ENCODE results near the gene SRSF3. TPM values are rescaled to one million over a fixed set of nuclear protein-coding genes. Genes with fewer than 3 reads are reported as not detected.
"Not testable (repeated sequence)": the region's sequence is repeated elsewhere in the genome, so short reads cannot be mapped to it uniquely, and the experiment has no call there.

The SRSF3 gene
- total RNA-seq, 2 donors from 2014 or later, result 86.4 to 113 TPM

- H3K4me1 ChIP-seq, result no peaks in the 10 kb centered on the region
- WGBS, 2 donors, result 77 to 90% methylated on average over 12 to 13 of the region's 13 CpGs
- no peak for ATAC-seq
- H3K4me3 ChIP-seq, result no peak overlapping the region
- H3K27ac ChIP-seq, result no peak overlapping the region
- DNase-seq, result no peak
- intact Hi-C loops (cut with DNase I), result no loop called here
- no peaks in the 10 kb centered on the region for H3K27me3 ChIP-seq
- no peaks in the 10 kb centered on the region for H3K9me3 ChIP-seq
- no peaks in the 10 kb centered on the region for H3K36me3 ChIP-seq (replicated peaks in 1 of 2; ENCODE audit: insufficient read depth in 1 of 2, low read depth in 2 of 2)
- TF ChIP-seq POLR2A (IDR thresholded peaks at IDR 0.05) (no peak), CTCF (IDR thresholded peaks at IDR 0.05) (no peak)
Measured at GRCh38 chr6:36649701-36650484, 55.7 kb downstream of the SRSF3 start.

- WGBS, 2 donors, result 39 to 73% methylated on average over 2 of the region's 2 CpGs
- Histone ChIP-seq H3K9me3 (no peaks in the 10 kb centered on the region), H3K27me3 (no peaks in the 10 kb centered on the region), H3K4me3 (no peak overlapping the region), H3K4me1 (no peaks in the 10 kb centered on the region), H3K27ac (no peak overlapping the region), H3K36me3 (replicated peaks in 1 of 2; ENCODE audit: insufficient read depth in 1 of 2, low read depth in 2 of 2) (no peaks in the 10 kb centered on the region)
- ATAC-seq (no peak), DNase-seq (peak in 1 of 4 donors; percentile 24)
- no peak for TF ChIP-seq CTCF (IDR thresholded peaks at IDR 0.05)
- TF ChIP-seq POLR2A (IDR thresholded peaks at IDR 0.05), result no peak
- intact Hi-C loops (cut with DNase I), result no loop called here
Measured at GRCh38 chr6:36650848-36651478, 56.8 kb downstream of the SRSF3 start.

GRCh38 chr6:36651659-36652379 is 57.7 kb downstream of the SRSF3 start:
- Histone ChIP-seq H3K27ac (no peak overlapping the region), H3K9me3 (no peaks in the 10 kb centered on the region), H3K27me3 (no peaks in the 10 kb centered on the region), H3K36me3 (replicated peaks in 1 of 2; ENCODE audit: insufficient read depth in 1 of 2, low read depth in 2 of 2) (no peaks in the 10 kb centered on the region), H3K4me1 (no peaks in the 10 kb centered on the region), H3K4me3 (no peak overlapping the region)
- 95 to 96% methylated on average over 11 of the region's 11 CpGs for WGBS, 2 donors
- DNase-seq (no peak), ATAC-seq (no peak)
- no peak for TF ChIP-seq POLR2A (IDR thresholded peaks at IDR 0.05)
- no peak for TF ChIP-seq CTCF (IDR thresholded peaks at IDR 0.05)
- intact Hi-C loops (cut with DNase I), result no loop called here

- WGBS, 2 donors, result 85 to 91% methylated on average over 5 of the region's 5 CpGs
- H3K27me3 ChIP-seq; H3K4me3 ChIP-seq; H3K36me3 ChIP-seq (replicated peaks in 1 of 2; ENCODE audit: insufficient read depth in 1 of 2, low read depth in 2 of 2); H3K9me3 ChIP-seq; H3K27ac ChIP-seq; intact Hi-C loops (cut with DNase I); H3K4me1 ChIP-seq; ATAC-seq; DNase-seq: not testable (repeated sequence)
Measured at GRCh38 chr6:36654469-36654868, 60.3 kb downstream of the SRSF3 start.

Small RNA genes within 50 kb of the gene (microRNA-seq; reads per million reads assigned to microRNA genes)
- gene MIR3925 (ENCODE audit: borderline number of aligned reads in 2 of 2, borderline replicate concordance in 2 of 2), result 0 to 0.90 reads per million in 2 donors

Small RNA genes within 50 kb of the gene (small RNA-seq; reads per million reads assigned to genes)
- gene MIR3925 (not detected), gene RNU1-88P (4.1 reads per million, percentile 84 among the genes with 10 or more reads in this experiment)

Other genes starting within 250 kb of the SRSF3 start
- gene ETV7, start 206.7 kb upstream of the SRSF3 start, total RNA-seq, result under 1 TPM; 0.66 to 0.78 TPM
- not detected for gene PXT1, start 151.5 kb upstream of the SRSF3 start, total RNA-seq
- gene KCTD20, start 151.4 kb upstream of the SRSF3 start, total RNA-seq, result 10 to 100 TPM; 15.5 to 16.6 TPM
- 10 to 100 TPM; 11.9 to 16.2 TPM for gene STK38, start 46.9 kb upstream of the SRSF3 start, total RNA-seq
- gene CDKN1A, start 84.4 kb downstream of the SRSF3 start, total RNA-seq, result 10 to 100 TPM; 75.2 to 84.3 TPM
- under 1 TPM in 1 of 2 donors, not detected in 1; 0.26 TPM for gene RAB44, start 103.5 kb downstream of the SRSF3 start, total RNA-seq
- under 1 TPM in 1 of 2 donors, not detected in 1; 0.78 TPM for gene CPNE5, start 245.1 kb downstream of the SRSF3 start, total RNA-seq